SJSA1 (cell line): ENCODE data around the gene FAM184A. TPM values are rescaled to one million over a fixed set of nuclear protein-coding genes. Genes with fewer than 3 reads are reported as not detected.
"Not testable (repeated sequence)": the region's sequence is repeated elsewhere in the genome, so short reads cannot be mapped to it uniquely, and the experiment has no call there.

ENCODE experiments used
- DNase-seq, 2 experiments: peaks; one replicate each; pipeline ENCODE4 v3.0.0-alpha.2; 2015 to 2020; ENCODE audit warnings: low spot score in 2 of 2, low read depth in 1 of 2
- H3K27ac ChIP-seq: fragments of 250-450 bp; sonication (Bioruptor Pico); 2 replicates; pipeline ENCODE4 v1.5.1; 2020; ENCODE audit warnings: mild to moderate bottlenecking, moderate library complexity
- H3K27me3 ChIP-seq: fragments of 250-450 bp; sonication (Bioruptor Pico); replicated peaks from 2 replicates; pipeline ENCODE4 v1.5.1; 2020; ENCODE audit warnings: mild to moderate bottlenecking, moderate library complexity
- H3K36me3 ChIP-seq: fragments of 250-450 bp; sonication (Bioruptor Pico); 2 replicates; pipeline ENCODE4 v1.5.1; 2020; ENCODE audit warnings: mild to moderate bottlenecking
- H3K4me1 ChIP-seq: fragments of 250-450 bp; sonication (Bioruptor Pico); replicated peaks from 2 replicates; pipeline ENCODE4 v1.6.1; 2021; ENCODE audit warnings: mild to moderate bottlenecking
- H3K4me3 ChIP-seq: fragments of 250-450 bp; sonication (Bioruptor Pico); 2 replicates; pipeline ENCODE4 v1.5.1; 2020; ENCODE audit warnings: mild to moderate bottlenecking
- H3K9me3 ChIP-seq: fragments of 250-450 bp; sonication (Bioruptor Pico); replicated peaks from 2 replicates; pipeline ENCODE4 v1.5.1; 2020; ENCODE audit warnings: mild to moderate bottlenecking
- total RNA-seq: library from RNA; depleted of rRNA; stranded (reverse); fragments of >200 nt; shearing (Covaris generic); gene quantifications from 2 replicates; pipeline ENCODE4 v1.2.3, GENCODE V29; 2014

Gene FAM184A
- total RNA-seq, 1 experiment from 2014 or later = not detected

DNA sequence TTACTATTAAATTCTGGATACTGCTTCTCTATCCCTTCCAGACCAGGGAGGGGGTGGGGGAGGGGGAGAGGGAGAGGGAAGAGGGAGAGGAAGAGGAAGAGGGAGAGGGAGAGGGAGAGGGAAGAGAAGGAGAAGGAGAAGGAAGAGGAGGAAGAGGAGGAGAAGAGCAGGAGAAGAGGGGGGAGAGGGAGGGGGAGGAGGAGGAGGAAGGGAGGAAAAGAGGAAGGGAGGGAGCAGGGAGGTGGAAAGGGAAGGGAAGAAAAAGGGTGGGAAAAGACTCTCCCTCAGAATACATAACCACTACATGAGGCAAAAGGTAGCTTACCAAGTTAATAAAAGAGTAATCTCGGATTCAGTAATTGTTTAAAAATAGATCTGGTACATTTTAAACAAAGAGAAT is 46.0 kb downstream of the FAM184A start:
- Histone ChIP-seq H3K27me3 (no peaks in the 10 kb centered on the region), H3K9me3 (no peaks in the 10 kb centered on the region), H3K36me3 (no peaks in the 10 kb centered on the region), H3K27ac (no peak overlapping the region), H3K4me1 (no peaks in the 10 kb centered on the region), H3K4me3 (no peak overlapping the region)
- no peak for DNase-seq

GRCh38 chr6:119030759-119031158 is 47.7 kb downstream of the FAM184A start:
- H3K27me3 ChIP-seq = no peaks in the 10 kb centered on the region
- no peaks in the 10 kb centered on the region for H3K9me3 ChIP-seq
- no peak overlapping the region for H3K4me3 ChIP-seq
- H3K36me3 ChIP-seq = no peaks in the 10 kb centered on the region
- no peak overlapping the region for H3K27ac ChIP-seq
- no peaks in the 10 kb centered on the region for H3K4me1 ChIP-seq
- no peak for DNase-seq

- Histone ChIP-seq H3K27me3 (peaks cover 3% of the 10 kb centered on the region; the same call in 1 of the 2 replicates), H3K4me3 (no peak overlapping the region), H3K27ac (no peak overlapping the region), H3K9me3 (no peaks in the 10 kb centered on the region), H3K36me3 (no peaks in the 10 kb centered on the region), H3K4me1 (no peaks in the 10 kb centered on the region)
- no peak for DNase-seq
These were observed 50.4 kb downstream of the FAM184A start for GRCh38 chr6:119028091-119028490.

DNA sequence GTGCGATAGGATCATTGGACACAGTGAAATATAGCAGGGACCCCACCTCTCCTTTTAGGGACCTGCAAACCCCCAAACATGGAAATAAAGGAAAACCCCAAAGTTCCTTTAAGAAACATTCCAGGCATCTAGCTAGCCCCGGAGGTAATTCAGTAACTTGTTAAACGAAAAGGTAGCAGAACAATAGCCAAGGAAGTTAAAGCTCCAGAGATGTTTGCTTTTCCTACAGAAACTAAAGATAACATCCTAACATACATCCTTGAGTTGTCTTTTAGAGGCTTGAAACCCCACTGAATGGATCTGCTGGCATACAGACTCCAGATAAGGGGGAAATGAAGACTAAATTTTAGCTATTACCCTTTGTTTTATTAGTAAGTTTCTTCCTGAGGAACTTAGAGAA is 51.0 kb downstream of the FAM184A start:
- no peaks in the 10 kb centered on the region for H3K9me3 ChIP-seq
- no peaks in the 10 kb centered on the region for H3K4me1 ChIP-seq
- peaks cover 3% of the 10 kb centered on the region; the same call in 1 of the 2 replicates for H3K27me3 ChIP-seq
- no peak overlapping the region for H3K4me3 ChIP-seq
- H3K27ac ChIP-seq = no peak overlapping the region
- no peak for DNase-seq
- no peaks in the 10 kb centered on the region for H3K36me3 ChIP-seq

DNA sequence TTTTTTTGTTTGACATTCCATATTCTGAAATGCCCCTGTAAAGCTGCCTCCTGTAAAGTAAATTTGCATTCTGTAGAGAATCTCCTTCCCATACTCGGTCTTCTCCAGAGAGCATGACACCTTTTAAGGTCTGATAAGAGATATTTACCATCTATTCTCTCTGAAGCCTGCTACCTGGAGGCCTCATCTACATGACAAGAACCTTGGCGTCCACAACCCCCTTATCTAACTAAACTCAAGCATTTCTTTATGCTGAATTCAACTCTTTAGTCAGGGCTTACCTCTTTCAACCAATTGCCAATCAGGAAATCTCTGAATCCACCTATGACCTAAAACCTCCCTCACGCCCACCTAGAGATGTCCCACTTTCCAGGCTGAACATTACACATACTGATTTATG is 51.6 kb downstream of the FAM184A start:
- no peak for DNase-seq
- Histone ChIP-seq H3K4me1 (no peaks in the 10 kb centered on the region), H3K27me3 (peaks cover 3% of the 10 kb centered on the region; the same call in 1 of the 2 replicates), H3K4me3 (no peak overlapping the region), H3K27ac (no peak overlapping the region), H3K9me3 (no peaks in the 10 kb centered on the region), H3K36me3 (no peaks in the 10 kb centered on the region)

DNA sequence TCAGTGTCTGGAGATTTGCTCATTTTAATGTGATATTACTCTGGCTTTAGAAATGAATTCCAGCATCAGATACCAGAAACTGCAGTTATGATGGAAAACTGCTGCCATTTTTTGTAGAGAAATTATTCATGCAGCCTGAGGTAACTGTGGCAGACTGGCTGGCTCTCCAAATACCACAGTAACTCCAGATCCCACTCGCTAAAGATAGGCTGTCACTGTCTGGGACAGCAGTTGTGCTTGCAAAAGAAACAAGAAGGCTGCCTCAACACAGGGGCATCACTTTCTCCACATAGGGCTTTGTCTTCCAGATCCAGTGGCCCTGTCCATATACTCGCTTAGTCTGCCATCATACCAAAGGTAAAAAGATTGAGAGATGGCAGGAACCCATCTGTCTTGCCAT is 52.7 kb downstream of the FAM184A start:
- H3K27ac ChIP-seq = no peak overlapping the region
- no peaks in the 10 kb centered on the region for H3K9me3 ChIP-seq
- no peak for DNase-seq
- no peak overlapping the region for H3K4me3 ChIP-seq
- H3K36me3 ChIP-seq = no peaks in the 10 kb centered on the region
- H3K4me1 ChIP-seq = no peaks in the 10 kb centered on the region
- peaks cover 3% of the 10 kb centered on the region; the same call in 1 of the 2 replicates for H3K27me3 ChIP-seq

GRCh38 chr6:119024111-119024510 is 54.4 kb downstream of the FAM184A start:
- no peaks in the 10 kb centered on the region for H3K4me1 ChIP-seq
- no peak for DNase-seq
- no peaks in the 10 kb centered on the region for H3K36me3 ChIP-seq
- H3K9me3 ChIP-seq = no peaks in the 10 kb centered on the region
- peaks cover 3% of the 10 kb centered on the region; the same call in 1 of the 2 replicates for H3K27me3 ChIP-seq
- no peak overlapping the region for H3K4me3 ChIP-seq
- no peak overlapping the region for H3K27ac ChIP-seq

- Histone ChIP-seq H3K27ac (no peak overlapping the region), H3K27me3 (peaks cover 3% of the 10 kb centered on the region; the same call in 1 of the 2 replicates), H3K4me3 (no peak overlapping the region), H3K36me3 (no peaks in the 10 kb centered on the region), H3K4me1 (no peaks in the 10 kb centered on the region), H3K9me3 (no peaks in the 10 kb centered on the region)
- DNase-seq = no peak
These were observed 55.7 kb downstream of the FAM184A start for GRCh38 chr6:119022796-119023195.

GRCh38 chr6:119020597-119021561 is 57.6 kb downstream of the FAM184A start:
- Histone ChIP-seq H3K4me1 (no peaks in the 10 kb centered on the region), H3K9me3 (no peaks in the 10 kb centered on the region), H3K36me3 (no peaks in the 10 kb centered on the region), H3K27ac (no peak overlapping the region), H3K27me3 (peaks cover 3% of the 10 kb centered on the region; the same call in 1 of the 2 replicates), H3K4me3 (no peak overlapping the region)
- DNase-seq = no peak

GRCh38 chr6:119015165-119015564 is 63.3 kb downstream of the FAM184A start:
- not testable (repeated sequence) for H3K9me3 ChIP-seq, H3K4me1 ChIP-seq, DNase-seq, H3K4me3 ChIP-seq, H3K27me3 ChIP-seq, H3K27ac ChIP-seq, H3K36me3 ChIP-seq

DNA sequence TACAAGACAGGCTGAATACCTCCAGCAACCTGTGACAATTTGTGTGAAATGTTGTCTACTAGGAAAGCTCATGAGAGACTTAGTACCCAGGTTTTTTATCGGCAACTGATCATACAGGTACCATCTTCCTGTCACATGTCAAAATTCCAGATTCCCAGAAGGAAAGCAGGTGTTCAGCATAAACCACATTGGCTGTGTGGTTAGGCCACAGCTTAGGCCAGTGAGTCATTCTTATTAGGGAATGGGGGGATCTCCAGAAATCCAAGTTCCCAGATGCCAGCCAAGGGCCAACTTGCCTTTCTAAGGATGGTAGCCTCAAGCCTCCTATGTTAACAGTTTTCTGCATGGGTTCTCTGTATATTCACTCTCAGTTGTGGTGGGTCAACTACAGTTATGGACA is 65.9 kb downstream of the FAM184A start:
- H3K27ac ChIP-seq = no peak overlapping the region
- H3K36me3 ChIP-seq = no peaks in the 10 kb centered on the region
- H3K4me3 ChIP-seq = no peak overlapping the region
- no peak for DNase-seq
- no peaks in the 10 kb centered on the region for H3K27me3 ChIP-seq
- H3K4me1 ChIP-seq = no peaks in the 10 kb centered on the region
- H3K9me3 ChIP-seq = no peaks in the 10 kb centered on the region

DNA sequence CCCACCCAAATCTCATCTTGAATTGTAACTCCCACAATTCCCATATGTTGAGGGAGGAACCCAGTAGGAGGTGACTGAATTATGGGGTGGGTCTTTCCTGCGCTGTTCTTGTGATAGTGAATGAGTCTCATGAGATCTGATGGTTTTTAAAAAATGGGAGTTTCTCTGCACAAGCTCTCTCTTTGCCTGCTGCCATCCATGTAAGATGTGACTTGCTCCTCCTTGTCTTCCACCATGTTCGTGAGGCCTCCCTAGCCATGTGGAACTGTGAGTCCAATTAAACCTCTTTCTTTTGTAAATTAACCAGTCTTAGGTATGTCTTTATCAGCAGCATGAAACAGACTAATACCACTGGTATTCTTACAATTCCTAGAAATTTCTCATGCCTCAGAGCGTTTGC is 69.2 kb downstream of the FAM184A start:
- H3K4me3 ChIP-seq, H3K36me3 ChIP-seq: not testable (repeated sequence)

DNA sequence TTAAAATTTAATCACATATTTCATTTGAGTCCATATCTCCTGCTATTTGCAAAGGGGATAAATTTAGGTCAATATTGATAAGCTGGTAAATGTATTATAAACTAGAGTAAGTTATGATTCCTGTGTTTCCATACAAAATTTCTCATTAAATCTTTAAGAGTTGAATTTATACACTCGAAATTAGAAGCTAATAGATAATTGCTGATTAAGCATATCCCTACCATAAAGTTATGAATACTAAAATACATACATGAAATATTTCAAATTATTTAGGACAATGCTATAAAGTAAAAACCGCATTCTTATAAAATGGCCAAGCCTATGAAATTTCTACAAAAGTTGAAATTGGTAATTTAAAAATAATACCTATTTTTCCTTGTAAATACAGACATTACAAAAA is 71.5 kb downstream of the FAM184A start:
- H3K4me3 ChIP-seq = no peak overlapping the region
- no peak for DNase-seq
- H3K36me3 ChIP-seq = no peaks in the 10 kb centered on the region
- no peaks in the 10 kb centered on the region for H3K9me3 ChIP-seq
- no peaks in the 10 kb centered on the region for H3K4me1 ChIP-seq
- no peak overlapping the region for H3K27ac ChIP-seq
- no peaks in the 10 kb centered on the region for H3K27me3 ChIP-seq

More for the DNA sequence above, 69.2 kb downstream of the FAM184A start:
- DNase-seq, H3K4me1 ChIP-seq, H3K27ac ChIP-seq, H3K9me3 ChIP-seq, H3K27me3 ChIP-seq: not testable (repeated sequence)

DNA sequence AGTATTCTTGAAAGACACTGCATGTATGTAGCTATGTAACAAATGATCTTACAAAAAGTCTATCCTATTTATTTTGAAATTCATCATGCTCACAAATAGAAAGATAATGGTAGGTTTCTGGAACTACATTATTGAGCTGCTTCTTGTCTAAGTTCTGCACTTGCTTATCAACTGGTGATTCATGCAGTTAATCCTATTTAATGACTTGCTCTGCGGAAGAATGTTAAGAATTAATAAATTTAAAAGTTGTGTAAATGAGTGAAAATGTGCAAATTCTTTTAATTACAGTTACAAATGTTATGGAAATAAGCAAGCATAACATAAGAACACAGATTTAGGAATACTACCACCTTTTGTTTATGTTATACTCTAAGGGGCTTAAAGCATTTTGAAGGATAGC is 76.4 kb downstream of the FAM184A start:
- H3K36me3 ChIP-seq = no peaks in the 10 kb centered on the region
- no peak overlapping the region for H3K4me3 ChIP-seq
- H3K27me3 ChIP-seq = no peaks in the 10 kb centered on the region; the same call in 1 of the 2 replicates
- no peak for DNase-seq
- no peaks in the 10 kb centered on the region for H3K4me1 ChIP-seq
- no peak overlapping the region for H3K27ac ChIP-seq
- H3K9me3 ChIP-seq = no peaks in the 10 kb centered on the region
